Adrenal gland (tissue), 12 donors: ENCODE measurements around the gene AGBL2. TPM values are rescaled to one million over a fixed set of nuclear protein-coding genes. Genes with fewer than 3 reads are reported as not detected.

ENCODE experiments used
- DNase-seq, 7 donors: peaks; one replicate each; pipeline ENCODE4 v3.0.0-alpha.2; 2019 to 2020
- H3K27ac ChIP-seq, 5 donors: fragments of 200-600 bp; sonication (generic) in 4 of 5; 1 replicate in 3 of 5; 2 replicates in 2 of 5; pipeline versions ENCODE4 v1.5.1 to v1.8.0; 2016 to 2020; ENCODE audit warnings: mild to moderate bottlenecking in 1 of 5
- H3K27me3 ChIP-seq: fragments of 200-600 bp; 2 replicates; pipeline ENCODE4 v1.8.0; 2021
- H3K36me3 ChIP-seq, 2 donors: fragments of 200-600 bp; replicated peaks in 1 of 2; 1 replicate in 1 of 2; 2 replicates in 1 of 2; pipeline versions ENCODE4 v1.5.1 to v1.8.0; 2018 to 2022
- H3K4me1 ChIP-seq, 2 donors: fragments of 200-600 bp; replicated peaks in 1 of 2; 1 replicate in 1 of 2; 2 replicates in 1 of 2; pipeline versions ENCODE4 v1.5.1 to v1.8.0; 2018 to 2021
- H3K4me3 ChIP-seq, 4 donors: fragments of 200-600 bp; sonication (generic) in 3 of 4; one replicate each; pipeline ENCODE4 v1.5.1; 2016 to 2018
- H3K9me3 ChIP-seq, 3 donors: fragments of 200-600 bp; sonication (generic) in 1 of 3; replicated peaks in 1 of 3; 1 replicate in 2 of 3; 2 replicates in 1 of 3; pipeline versions ENCODE4 v1.5.1 to v1.8.0; 2016 to 2021
- POLR2A ChIP-seq, 2 donors: fragments of 450-650 bp; IDR thresholded peaks; one replicate each; pipeline ENCODE4 v1.6.1; 2017; ENCODE audit warnings: antibody characterized with exemption in 2 of 2, mild to moderate bottlenecking in 2 of 2, moderate library complexity in 1 of 2
- WGBS, 4 donors: extraction: QIAGEN DNeasy Blood & Tissue Kit in 2 of 4; methylation state at CpG; one replicate each; pipeline versions ENCODE4 v1.1.5 to v1.1.7; 2013 to 2017; 5-methylcytosine and 5-hydroxymethylcytosine counted together
- intact Hi-C, 2 donors: fragments of 100-400 bp; cut with DNase I; formaldehyde crosslinking; loops; one replicate each; pipeline versions ENCODE4 v1.14.1 to v1.15.0; 2022 to 2023
- polyA plus RNA-seq, 3 donors: library from polyadenylated mRNA; stranded (reverse); fragments of 200-250 nt in 2 of 3; fragments of 350-450 nt in 1 of 3; fragmentation: Illumina TruSeq in 1 of 3; extraction: RNeasy Lipid Tissue Mini Kit (QIAGEN cat#74804) in 1 of 3; gene quantifications; one replicate each; pipeline ENCODE4 v1.2.3, GENCODE V29; 2013 to 2014
- total RNA-seq, 9 donors: library from RNA; depleted of rRNA in 4 of 9; stranded (reverse); fragments of >200 nt in 4 of 9; fragments of 120-200 nt in 1 of 9; fragmentation: NEBNext Ultra II Directional in 1 of 9; extraction: Animal tissue kit (Norgen Biotek cat#: 25700) in 1 of 9; gene quantifications; one replicate each; pipeline versions ENCODE4 v1.1.0 to v1.2.4, GENCODE V29; 2013 to 2023
- TF ChIP-seq, protein P1 (sequence below), 6 experiments: fragments of 450-650 bp in 4 of 6; fragments of 200-600 bp in 2 of 6; sonication (generic) in 1 of 6; IDR thresholded peaks; 1 replicate in 5 of 6; 2 replicates in 1 of 6; pipeline versions ENCODE4 v1.5.1 to v1.8.0; 2016 to 2021; ENCODE audit warnings: antibody characterized with exemption in 6 of 6, mild to moderate bottlenecking in 2 of 6, moderate library complexity in 1 of 6
- donor health status: healthy with polysubstance abuse.
- donor health status: Bipolar disorder and iron deficiency.
- donor health status: DM: yes; HTN: yes; CAD: no.
- donor health status: DM: no; HTN: no; CAD: no.
- donor health status: DM: no; HTN: no; CAD: no.
- donor health status: DM: yes; HTN: yes; CAD: no.

AGBL2 gene
- total and polyA plus RNA-seq, 12 donors, result 0.18 to 11.3 (median 3.4) TPM

DNA sequence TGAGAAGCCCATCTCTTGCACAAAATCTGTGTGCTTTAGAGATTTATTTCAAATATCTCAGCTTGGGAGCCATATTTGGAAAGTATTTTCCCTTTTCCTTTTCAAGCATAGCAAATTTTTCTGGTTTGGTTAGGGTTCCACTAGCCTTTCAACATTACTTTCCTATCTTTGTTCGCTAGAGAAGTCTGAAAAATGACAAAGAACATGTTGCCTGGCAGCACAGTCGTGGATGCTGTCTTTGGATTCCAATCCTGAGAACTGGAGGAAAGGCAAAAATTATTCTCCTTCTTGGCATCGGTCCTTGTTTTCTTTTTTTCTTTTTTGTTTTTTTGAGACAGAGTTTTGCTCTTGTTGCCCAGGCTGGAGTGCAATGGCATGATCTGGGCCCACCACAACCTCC is 65.9 kb downstream of the AGBL2 start:
- H3K27me3 ChIP-seq, result no peaks in the 10 kb centered on the region
- H3K4me1 ChIP-seq, result no peaks in the 10 kb centered on the region
- no peaks in the 10 kb centered on the region for H3K9me3 ChIP-seq
- 68 to 73% (median 72%) methylated on average over 3 of the region's 3 CpGs for WGBS, 4 donors
- no peaks in the 10 kb centered on the region for H3K36me3 ChIP-seq
- no peak overlapping the region for H3K27ac ChIP-seq
- TF ChIP-seq POLR2A (IDR thresholded peaks at IDR 0.05), result no peak
- TF ChIP-seq, protein P1, sequence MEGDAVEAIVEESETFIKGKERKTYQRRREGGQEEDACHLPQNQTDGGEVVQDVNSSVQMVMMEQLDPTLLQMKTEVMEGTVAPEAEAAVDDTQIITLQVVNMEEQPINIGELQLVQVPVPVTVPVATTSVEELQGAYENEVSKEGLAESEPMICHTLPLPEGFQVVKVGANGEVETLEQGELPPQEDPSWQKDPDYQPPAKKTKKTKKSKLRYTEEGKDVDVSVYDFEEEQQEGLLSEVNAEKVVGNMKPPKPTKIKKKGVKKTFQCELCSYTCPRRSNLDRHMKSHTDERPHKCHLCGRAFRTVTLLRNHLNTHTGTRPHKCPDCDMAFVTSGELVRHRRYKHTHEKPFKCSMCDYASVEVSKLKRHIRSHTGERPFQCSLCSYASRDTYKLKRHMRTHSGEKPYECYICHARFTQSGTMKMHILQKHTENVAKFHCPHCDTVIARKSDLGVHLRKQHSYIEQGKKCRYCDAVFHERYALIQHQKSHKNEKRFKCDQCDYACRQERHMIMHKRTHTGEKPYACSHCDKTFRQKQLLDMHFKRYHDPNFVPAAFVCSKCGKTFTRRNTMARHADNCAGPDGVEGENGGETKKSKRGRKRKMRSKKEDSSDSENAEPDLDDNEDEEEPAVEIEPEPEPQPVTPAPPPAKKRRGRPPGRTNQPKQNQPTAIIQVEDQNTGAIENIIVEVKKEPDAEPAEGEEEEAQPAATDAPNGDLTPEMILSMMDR (IDR thresholded peaks at IDR 0.05), result no peak
- intact Hi-C loops, result no loop called here
- no peak for DNase-seq
- H3K4me3 ChIP-seq, result no peak overlapping the region

DNA sequence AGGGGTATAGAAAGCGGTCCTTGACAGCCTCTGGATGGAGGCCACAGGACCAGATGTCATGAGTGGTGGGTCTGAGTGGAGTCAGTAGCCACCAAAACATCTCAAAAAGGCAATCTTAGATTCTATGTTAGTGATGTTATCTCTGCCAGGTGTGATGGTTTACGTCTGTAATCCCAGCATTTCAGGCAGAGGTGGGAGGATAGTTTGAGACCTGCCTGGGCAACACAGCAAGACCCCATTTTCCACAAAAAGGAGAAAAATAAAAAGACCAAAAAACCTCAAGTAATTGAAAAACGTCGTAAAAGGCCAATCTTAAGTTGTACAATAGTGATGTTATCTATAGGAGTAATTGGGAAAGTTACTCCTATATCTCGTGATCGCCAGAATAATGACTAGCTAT is 69.2 kb downstream of the AGBL2 start:
- WGBS, 4 donors, result 86 to 93% (median 87%) methylated on average over 6 of the region's 6 CpGs
- H3K36me3 ChIP-seq, result no peaks in the 10 kb centered on the region
- no peaks in the 10 kb centered on the region for H3K9me3 ChIP-seq
- H3K27ac ChIP-seq, result no peak overlapping the region
- intact Hi-C loops, result no loop called here
- DNase-seq, result no peak
- H3K27me3 ChIP-seq, result no peaks in the 10 kb centered on the region
- TF ChIP-seq, protein P1 (IDR thresholded peaks at IDR 0.05), result no peak
- TF ChIP-seq POLR2A (IDR thresholded peaks at IDR 0.05), result no peak
- H3K4me3 ChIP-seq, result no peak overlapping the region
- H3K4me1 ChIP-seq, result peaks cover 7 to 8% of the 10 kb centered on the region in 2 donors

DNA sequence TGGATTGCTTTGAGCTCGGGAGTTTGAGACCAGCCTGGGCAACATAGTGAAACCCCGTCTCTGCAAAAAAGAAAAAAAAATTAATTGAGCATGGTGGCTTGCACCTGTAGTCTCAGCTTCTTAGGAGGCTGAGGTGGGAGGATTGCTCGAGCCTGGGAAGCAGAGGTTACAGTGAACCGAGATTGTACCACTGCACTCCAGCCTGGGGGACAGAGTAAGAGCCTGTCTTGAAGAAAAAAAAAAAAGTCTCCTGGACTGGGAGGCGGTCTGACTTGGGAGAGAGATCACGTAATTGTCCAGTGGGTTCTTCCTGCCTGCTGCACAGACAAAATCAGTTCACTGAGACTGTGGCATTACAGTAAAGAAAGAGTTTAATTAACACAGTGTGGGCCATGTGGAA is 69.7 kb downstream of the AGBL2 start:
- TF ChIP-seq, protein P1 (IDR thresholded peaks at IDR 0.05), result no peak
- TF ChIP-seq POLR2A (IDR thresholded peaks at IDR 0.05), result no peak
- DNase-seq, result no peak
- Histone ChIP-seq H3K27me3 (no peaks in the 10 kb centered on the region), H3K4me1 (peaks cover 12 to 13% of the 10 kb centered on the region in 2 donors), H3K9me3 (no peaks in the 10 kb centered on the region), H3K4me3 (no peak overlapping the region), H3K27ac (no peak overlapping the region), H3K36me3 (no peaks in the 10 kb centered on the region)
- intact Hi-C loops, result no loop called here
- WGBS, 4 donors, result 71 to 82% (median 76%) methylated on average over 6 of the region's 6 CpGs

DNA sequence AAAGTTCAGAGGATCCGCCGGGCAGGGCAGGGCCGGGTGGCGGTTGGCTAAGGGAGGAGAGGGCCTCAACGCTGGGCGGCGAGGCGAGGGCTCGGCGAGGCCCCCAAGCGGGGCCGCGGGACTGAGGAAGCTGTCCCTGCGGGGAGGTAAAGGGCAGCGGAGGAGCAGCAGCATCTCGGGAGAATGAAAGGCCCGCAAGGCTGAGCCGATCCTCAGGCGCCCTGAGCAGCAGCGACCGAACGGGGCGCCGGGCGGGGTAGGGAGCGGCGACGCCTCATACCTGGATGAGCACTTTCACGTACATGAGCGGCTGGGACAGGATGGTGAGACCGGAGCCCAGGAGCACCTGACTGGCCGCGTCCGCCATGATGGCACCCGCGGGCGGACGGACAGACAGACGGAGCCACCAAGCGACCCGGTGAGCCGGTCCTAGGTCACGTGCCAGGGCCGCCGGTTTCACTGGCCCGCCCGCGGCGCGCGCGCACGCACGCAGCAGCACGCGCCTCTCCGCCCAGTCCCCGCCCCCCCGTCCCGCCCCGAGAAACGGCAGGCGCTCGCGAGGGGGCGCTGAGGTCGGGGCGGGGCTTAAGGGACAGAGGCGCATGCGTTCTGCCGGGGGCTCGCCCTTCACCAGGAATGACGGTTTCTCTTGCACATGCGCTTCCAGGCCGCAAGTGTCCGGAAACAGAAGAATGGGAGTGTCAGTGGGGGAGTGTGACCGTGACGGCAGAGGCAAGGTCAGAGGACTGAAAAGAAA is 72.9 kb downstream of the AGBL2 start, which contains the start of gene MTCH2:
TSS of gene MTCH2 (minus strand) at position 461 of the 757 bp plus-strand sequence. CDS start at position 367, 94 bp downstream.
- WGBS, 4 donors, result 0 to 1% (median 1%) methylated on average over 14 to 78 of the region's 78 CpGs
- H3K27me3 ChIP-seq, result no peaks in the 10 kb centered on the region
- peak within 1 kb of the TSS; percentile 92 to 98 (median 98) for H3K27ac ChIP-seq
- peak; percentile 97 to 98 (median 97) for DNase-seq
- H3K36me3 ChIP-seq, result peaks cover 0 to 5% of the 10 kb centered on the region in 2 donors
- intact Hi-C loops, result no loop called here
- peaks cover 14 to 23% of the 10 kb centered on the region in 2 donors for H3K4me1 ChIP-seq
- peak within 1 kb of the TSS; percentile 58 to 95 (median 92) for H3K4me3 ChIP-seq
- TF ChIP-seq POLR2A (IDR thresholded peaks at IDR 0.05), result peak; percentile 76 to 86
- TF ChIP-seq, protein P1 (IDR thresholded peaks at IDR 0.05), result peak in 5 of 6 experiments; percentile 18 to 42 (median 25)
- H3K9me3 ChIP-seq, result no peaks in the 10 kb centered on the region
